Activated naive CD8-positive, alpha-beta T cell (primary cell): ENCODE measurements around the gene GALR2.
A peak's percentile ranks its signal among the peaks of the same experiment; 100 is the strongest.
"Not testable (repeated sequence)": the region's sequence is repeated elsewhere in the genome, so short reads cannot be mapped to it uniquely, and the experiment has no call there.

Experiments used
- H3K27ac Mint-ChIP-seq: one replicate; pipeline ENCODE4 v1.8.0; 2021; ENCODE audit warnings: mixed read lengths
- H3K27me3 Mint-ChIP-seq: one replicate; pipeline ENCODE4 v1.8.0; 2021; ENCODE audit warnings: mixed read lengths
- H3K36me3 Mint-ChIP-seq: one replicate; pipeline ENCODE4 v1.8.0; 2021; ENCODE audit warnings: mixed read lengths
- H3K4me1 Mint-ChIP-seq: one replicate; pipeline ENCODE4 v1.8.0; 2021; ENCODE audit warnings: low read depth, mixed read lengths
- H3K4me3 Mint-ChIP-seq: one replicate; pipeline ENCODE4 v1.8.0; 2021; ENCODE audit warnings: mild to moderate bottlenecking, mixed read lengths
- H3K9me3 Mint-ChIP-seq: one replicate; pipeline ENCODE4 v1.8.0; 2021; ENCODE audit warnings: low read depth, mixed read lengths

Gene GALR2, protein sequence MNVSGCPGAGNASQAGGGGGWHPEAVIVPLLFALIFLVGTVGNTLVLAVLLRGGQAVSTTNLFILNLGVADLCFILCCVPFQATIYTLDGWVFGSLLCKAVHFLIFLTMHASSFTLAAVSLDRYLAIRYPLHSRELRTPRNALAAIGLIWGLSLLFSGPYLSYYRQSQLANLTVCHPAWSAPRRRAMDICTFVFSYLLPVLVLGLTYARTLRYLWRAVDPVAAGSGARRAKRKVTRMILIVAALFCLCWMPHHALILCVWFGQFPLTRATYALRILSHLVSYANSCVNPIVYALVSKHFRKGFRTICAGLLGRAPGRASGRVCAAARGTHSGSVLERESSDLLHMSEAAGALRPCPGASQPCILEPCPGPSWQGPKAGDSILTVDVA

DNA sequence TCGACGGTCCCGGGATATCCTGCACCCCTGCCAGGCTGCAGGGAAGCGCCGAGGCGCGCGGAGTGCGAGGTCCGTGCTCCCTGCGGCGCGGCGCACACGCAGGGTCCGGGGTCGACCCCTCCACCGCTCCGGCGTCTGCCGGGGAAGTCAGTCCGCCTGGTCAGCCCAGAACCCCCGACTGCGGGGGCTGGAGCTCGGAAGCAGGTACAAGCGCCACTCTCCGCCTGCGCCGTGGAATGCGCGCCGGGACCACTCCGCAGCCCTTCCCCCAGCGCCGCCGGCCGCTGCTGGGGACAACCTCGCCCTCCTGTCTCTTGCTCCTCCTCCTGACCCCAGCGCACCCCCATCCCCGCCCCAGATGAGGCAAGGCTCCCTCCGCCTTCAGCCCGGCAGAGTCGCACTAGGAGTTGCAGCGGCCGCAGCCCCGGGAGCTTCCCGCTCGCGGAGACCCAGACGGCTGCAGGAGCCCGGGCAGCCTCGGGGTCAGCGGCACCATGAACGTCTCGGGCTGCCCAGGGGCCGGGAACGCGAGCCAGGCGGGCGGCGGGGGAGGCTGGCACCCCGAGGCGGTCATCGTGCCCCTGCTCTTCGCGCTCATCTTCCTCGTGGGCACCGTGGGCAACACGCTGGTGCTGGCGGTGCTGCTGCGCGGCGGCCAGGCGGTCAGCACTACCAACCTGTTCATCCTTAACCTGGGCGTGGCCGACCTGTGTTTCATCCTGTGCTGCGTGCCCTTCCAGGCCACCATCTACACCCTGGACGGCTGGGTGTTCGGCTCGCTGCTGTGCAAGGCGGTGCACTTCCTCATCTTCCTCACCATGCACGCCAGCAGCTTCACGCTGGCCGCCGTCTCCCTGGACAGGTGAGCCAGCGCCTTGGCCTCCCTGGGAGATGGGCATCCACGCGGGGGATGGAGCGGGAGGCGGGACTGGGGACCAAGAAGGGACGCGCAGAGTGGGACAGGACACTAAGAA, at the start of gene GALR2:
TSS of gene GALR2 (plus strand) at position 392 of the 974 bp plus-strand sequence. CDS start at position 495, 103 bp downstream.
- peak within 1 kb of the TSS; percentile 85 for H3K4me3 Mint-ChIP-seq
- peaks cover 64% of the 10 kb centered on the region for H3K4me1 Mint-ChIP-seq
- H3K9me3 Mint-ChIP-seq: no peaks in the 10 kb centered on the region
- peaks cover 11% of the 10 kb centered on the region for H3K27me3 Mint-ChIP-seq
- H3K27ac Mint-ChIP-seq: peak within 1 kb of the TSS; percentile 41
- peaks cover 2% of the 10 kb centered on the region for H3K36me3 Mint-ChIP-seq

DNA sequence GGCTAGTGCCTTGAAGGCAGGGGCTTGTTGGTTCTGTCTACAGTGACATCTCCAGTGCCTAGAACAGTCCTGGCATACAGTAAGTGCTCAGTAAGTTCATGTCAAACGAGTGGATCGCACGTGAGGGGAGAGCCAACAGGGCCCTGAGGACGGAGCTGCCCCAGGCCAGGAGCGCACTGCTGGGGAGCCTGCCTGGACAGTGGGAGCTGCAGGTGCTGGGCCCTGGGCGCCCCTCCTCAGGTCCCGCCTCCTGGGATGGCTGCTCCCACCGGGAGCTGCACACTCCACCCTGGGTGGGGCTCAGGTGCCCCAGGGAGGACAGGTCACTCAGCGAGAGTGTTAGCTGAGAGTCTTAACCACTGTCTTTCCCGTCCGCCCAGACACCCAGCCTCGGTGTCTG, 49.3 kb upstream of the GALR2 start:
- no peaks in the 10 kb centered on the region for H3K27me3 Mint-ChIP-seq
- H3K9me3 Mint-ChIP-seq: no peaks in the 10 kb centered on the region
- H3K4me1 Mint-ChIP-seq: peaks cover 32% of the 10 kb centered on the region
- no peak overlapping the region for H3K27ac Mint-ChIP-seq
- H3K4me3 Mint-ChIP-seq: no peak overlapping the region
- no peaks in the 10 kb centered on the region for H3K36me3 Mint-ChIP-seq

DNA sequence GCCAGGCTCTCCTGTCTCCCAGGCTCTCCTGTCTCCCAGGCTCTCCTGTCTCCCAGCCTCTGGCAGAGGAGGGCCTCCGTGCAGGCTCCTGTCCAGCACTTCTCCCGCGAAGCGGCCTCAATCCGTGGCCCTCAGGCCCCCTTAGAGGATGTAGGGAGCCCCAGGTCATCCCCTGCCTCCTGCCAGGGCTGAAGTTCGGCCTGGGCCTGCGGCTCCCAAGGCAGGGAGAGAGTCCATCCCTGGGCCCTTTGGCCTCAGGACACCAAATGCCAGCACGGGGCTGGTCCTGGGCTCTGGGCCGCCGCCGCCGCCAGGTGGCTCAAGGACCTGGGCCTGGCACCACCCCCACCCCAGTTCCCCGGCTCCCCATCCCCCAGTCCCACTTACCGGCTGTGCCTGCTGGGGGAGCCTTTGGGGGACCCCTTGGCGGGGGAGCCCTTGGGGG, 47.8 kb upstream of the GALR2 start:
- Mint-ChIP-seq H3K4me1 (peaks cover 36% of the 10 kb centered on the region), H3K27me3 (no peaks in the 10 kb centered on the region), H3K36me3 (no peaks in the 10 kb centered on the region), H3K9me3 (no peaks in the 10 kb centered on the region), H3K27ac (no peak overlapping the region), H3K4me3 (no peak overlapping the region)

DNA sequence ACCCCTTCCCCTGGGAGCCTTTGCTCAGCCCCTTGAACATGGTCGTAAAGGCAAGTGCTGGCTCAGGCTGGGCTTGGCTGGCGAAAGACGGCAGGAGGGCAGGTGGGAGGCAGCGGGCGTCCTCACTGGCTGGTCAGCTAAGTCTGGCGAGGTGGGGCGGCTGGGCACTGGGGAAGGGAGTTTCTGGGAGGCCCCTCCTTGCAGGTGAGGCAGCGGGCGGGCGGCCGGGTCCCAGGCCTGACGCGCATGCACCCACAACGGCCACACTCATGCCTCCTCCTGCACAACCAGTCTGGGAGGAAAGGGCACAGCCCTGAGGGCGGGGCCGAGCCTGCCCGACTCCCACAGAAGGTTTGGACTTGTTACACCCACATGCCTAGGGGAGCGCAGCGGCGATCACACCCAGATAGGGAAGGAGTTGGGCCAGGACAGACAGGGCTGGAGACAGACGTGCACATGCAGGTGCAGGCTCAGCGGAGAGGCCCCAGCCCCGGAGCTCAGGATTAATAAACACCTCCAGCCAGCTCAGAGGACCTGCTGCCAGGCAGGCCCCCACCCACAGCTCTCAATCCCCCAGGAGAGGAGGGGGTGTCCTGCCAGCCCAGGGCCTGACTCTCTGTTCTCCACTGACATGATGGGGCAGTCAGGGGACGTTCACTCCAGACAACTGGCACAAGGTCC, 47.3 kb upstream of the GALR2 start, which contains the start of gene EVPL:
TSS of gene EVPL (minus strand) at position 148 of the 681 bp plus-strand sequence. CDS start at position 40, 108 bp downstream.
- peaks cover 37% of the 10 kb centered on the region for H3K4me1 Mint-ChIP-seq
- H3K9me3 Mint-ChIP-seq: no peaks in the 10 kb centered on the region
- H3K27ac Mint-ChIP-seq: no peak within 1 kb of the TSS
- no peaks in the 10 kb centered on the region for H3K36me3 Mint-ChIP-seq
- H3K4me3 Mint-ChIP-seq: no peak within 1 kb of the TSS
- no peaks in the 10 kb centered on the region for H3K27me3 Mint-ChIP-seq

DNA sequence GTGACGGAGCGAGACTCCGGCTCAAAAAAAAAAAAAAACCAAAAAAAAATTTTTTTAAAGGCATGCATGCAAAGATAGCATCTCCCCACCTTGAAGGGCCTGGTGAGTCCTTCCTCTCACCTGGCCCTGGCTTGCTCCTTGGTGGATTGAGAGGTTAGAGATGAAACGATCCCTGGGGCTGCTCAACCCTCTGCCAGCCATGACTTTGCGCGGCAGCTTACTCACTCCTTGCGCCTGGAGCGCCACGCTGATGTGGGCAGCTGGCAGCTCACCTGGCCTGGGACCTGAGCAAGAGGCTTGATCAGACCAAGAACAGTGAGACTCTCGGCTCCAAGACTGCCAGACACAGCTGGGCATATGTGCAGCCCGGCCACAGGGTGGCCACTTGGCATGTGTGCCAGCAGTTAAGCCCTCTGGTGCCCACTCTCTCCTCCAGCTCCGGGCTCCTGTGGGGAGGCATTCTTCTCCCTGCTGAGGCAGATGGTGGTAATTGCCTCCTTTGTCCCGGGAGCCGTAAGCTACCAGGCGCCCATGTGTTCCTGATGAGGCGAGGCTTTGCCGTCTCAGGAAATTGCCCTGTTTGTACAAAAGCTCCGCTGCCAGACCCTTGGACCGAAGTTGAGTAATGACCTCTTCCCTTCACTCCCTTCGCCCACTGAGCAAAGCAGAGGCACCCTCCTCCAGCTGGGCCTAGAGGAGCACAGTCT, 42.4 kb upstream of the GALR2 start:
- H3K4me1 Mint-ChIP-seq: peaks cover 48% of the 10 kb centered on the region
- H3K9me3 Mint-ChIP-seq: no peaks in the 10 kb centered on the region
- no peaks in the 10 kb centered on the region for H3K36me3 Mint-ChIP-seq
- H3K27me3 Mint-ChIP-seq: no peaks in the 10 kb centered on the region
- H3K4me3 Mint-ChIP-seq: no peak overlapping the region
- H3K27ac Mint-ChIP-seq: no peak overlapping the region

DNA sequence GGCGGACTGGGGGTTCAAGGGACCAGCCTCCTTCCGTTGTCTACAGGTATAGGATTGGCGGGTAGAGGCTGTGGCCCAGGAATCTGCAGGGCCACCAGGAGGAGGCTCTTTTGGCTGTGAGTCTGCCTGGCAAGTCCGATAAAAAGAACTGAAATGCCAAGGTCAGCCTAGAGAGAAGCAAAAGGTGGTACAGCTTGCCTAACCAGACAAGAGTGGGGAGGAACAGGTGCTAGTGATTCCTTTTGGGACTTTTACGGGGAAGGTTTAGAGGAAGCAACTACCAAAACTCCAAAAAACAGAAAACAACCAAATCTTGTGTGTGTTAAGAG, 41.8 kb upstream of the GALR2 start:
- H3K4me3 Mint-ChIP-seq: no peak overlapping the region
- no peaks in the 10 kb centered on the region for H3K36me3 Mint-ChIP-seq
- peaks cover 49% of the 10 kb centered on the region for H3K4me1 Mint-ChIP-seq
- no peak overlapping the region for H3K27ac Mint-ChIP-seq
- no peaks in the 10 kb centered on the region for H3K9me3 Mint-ChIP-seq
- no peaks in the 10 kb centered on the region for H3K27me3 Mint-ChIP-seq

DNA sequence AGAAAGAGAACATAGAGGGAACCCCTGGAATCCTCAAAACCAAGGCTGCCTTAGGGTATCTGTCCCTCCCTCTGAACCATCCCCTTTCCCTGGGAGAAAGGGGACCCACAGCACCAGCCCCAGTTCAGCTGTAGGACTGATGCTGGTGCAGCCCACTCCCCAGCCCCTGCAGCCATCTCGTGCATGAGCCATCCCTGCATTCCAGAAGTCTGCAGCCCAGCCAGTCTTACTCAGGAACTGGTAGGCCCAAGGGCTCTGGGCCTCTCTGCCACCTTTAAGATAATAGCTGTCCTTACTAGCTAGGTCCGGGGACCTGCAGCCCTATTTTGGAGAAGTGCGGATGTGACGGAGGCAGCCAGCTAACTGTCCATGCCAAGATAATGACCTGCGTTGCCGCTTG, 41.4 kb upstream of the GALR2 start:
- no peaks in the 10 kb centered on the region for H3K9me3 Mint-ChIP-seq
- no peak overlapping the region for H3K4me3 Mint-ChIP-seq
- H3K4me1 Mint-ChIP-seq: peaks cover 49% of the 10 kb centered on the region
- no peak overlapping the region for H3K27ac Mint-ChIP-seq
- no peaks in the 10 kb centered on the region for H3K36me3 Mint-ChIP-seq
- H3K27me3 Mint-ChIP-seq: no peaks in the 10 kb centered on the region

DNA sequence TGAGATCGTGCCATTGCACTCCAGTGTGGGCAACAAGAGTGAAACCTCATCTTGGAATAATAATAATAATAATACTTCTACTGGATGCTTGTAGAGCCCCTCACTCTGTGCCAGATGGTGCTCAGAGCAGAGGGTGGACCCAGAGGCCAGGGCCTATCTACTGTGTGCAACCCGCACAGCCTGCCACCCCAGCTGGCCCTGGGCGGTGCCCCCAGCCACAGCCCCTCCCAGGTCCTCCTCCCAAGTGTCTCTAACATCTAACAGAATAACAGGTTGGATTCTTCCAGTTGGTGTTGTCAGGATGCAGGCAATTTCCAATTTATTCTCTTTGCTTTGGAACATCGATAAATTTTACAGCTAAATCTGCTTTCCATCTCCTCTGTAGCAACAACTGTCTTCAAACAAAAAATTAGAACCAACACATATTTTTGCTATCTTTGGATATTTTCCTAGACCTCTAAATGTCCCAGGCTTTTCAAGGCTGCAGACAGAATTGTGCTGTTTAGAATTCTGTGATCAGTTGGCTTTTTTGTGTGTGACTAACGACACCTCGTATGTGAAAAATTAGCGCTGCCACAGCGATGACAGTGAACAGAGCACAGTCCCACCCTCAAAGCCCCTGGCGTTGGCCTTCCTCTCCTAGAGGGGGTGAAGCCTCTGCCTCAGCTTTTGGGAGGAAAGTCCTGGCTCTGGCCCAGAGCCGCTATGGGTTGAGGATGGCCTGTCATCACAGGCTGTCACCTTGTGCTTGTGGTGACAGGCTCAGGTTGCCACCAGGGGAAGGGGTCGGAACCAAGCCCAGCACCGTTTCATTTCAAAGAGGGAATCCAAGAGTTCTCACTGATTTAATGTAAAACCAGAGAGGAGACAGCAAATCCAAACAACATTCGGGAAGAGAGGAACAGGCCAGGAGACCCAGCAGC, 39.9 kb upstream of the GALR2 start:
- Mint-ChIP-seq H3K4me3 (no peak overlapping the region), H3K27me3 (no peaks in the 10 kb centered on the region), H3K9me3 (no peaks in the 10 kb centered on the region), H3K36me3 (no peaks in the 10 kb centered on the region), H3K27ac (no peak overlapping the region), H3K4me1 (peaks cover 39% of the 10 kb centered on the region)

DNA sequence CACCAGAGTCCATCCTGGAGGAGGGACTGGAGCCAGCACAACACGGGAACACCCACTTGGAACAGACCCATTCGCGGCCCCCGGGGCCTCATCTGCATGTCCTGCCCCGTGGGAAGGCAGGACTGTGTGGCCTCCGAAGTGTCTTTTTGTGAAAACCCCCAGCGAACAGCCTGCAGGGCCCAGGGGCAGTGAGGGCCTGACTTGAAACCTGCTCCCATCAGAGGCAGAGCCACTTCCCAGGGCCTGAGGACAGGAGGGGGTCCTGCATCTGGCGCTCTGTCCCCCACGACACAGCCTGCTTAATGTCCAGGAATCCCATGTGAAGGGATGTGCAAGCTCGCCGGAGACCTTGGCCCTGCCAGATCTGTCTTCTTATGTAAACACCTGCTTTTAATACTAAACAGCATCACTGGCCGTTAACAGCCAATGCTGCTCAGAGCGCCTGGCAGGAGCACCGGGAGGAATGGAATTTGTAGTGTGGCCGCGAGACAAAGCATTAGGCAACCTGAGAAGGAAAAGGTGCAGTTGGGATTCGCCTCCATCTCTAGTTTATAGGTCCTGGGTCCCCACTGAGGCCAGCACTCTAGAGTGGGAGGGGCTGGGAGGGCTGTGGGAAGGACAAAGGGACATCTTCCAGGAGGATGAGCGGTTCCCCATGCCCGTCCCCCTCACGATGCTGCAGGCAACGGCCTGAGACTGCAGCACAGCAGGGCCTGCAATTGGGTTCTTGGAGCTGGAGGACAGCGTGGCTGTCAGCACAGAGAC, 37.9 kb upstream of the GALR2 start:
- Mint-ChIP-seq H3K9me3 (no peaks in the 10 kb centered on the region), H3K27ac (no peak overlapping the region), H3K27me3 (no peaks in the 10 kb centered on the region), H3K4me3 (no peak overlapping the region), H3K36me3 (no peaks in the 10 kb centered on the region), H3K4me1 (peaks cover 31% of the 10 kb centered on the region)

DNA sequence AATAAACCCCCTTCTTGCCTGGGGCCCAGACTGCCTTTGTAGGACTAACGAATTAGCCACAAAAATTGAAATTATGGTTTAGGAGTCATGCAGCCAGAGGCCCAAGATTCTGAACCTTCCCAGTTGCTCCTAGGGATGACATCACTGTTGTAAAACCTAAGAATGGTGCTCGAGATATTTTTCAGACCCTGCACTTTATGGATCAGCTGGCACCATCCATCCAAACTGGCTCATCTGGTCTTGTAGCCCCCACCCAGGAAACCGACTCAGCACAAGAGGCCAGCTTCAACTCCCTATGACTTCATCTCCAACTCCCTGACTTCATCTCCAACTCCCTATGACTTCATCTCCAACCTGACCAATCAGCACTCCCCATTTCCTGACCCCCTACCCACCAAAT, 36.5 kb upstream of the GALR2 start:
- Mint-ChIP-seq H3K27me3 (no peaks in the 10 kb centered on the region), H3K36me3 (no peaks in the 10 kb centered on the region), H3K4me1 (peaks cover 28% of the 10 kb centered on the region), H3K4me3 (no peak overlapping the region), H3K9me3 (no peaks in the 10 kb centered on the region), H3K27ac (peak overlapping the region; percentile 46)

DNA sequence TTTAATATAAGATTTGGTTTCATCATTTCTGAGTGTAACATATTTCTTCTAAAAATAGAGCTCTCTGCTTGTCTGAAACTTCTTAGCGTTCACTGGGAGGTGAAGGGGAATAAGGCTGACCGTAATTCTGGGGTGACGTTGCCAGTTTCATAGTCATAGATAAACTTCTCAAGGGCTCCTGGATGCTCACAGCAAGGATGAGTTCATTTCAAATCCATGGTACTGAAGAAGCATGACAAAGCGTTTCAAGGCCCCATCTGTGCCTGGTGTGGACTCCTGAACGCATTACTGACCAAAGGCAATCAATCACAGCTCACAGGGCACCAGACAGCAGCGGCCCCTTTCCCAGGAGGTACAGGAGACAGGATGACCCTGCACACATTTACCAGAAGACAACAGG, 35.5 kb upstream of the GALR2 start:
- Mint-ChIP-seq H3K9me3 (no peaks in the 10 kb centered on the region), H3K36me3 (no peaks in the 10 kb centered on the region), H3K27me3 (no peaks in the 10 kb centered on the region), H3K27ac (peak overlapping the region; percentile 64), H3K4me3 (no peak overlapping the region), H3K4me1 (peaks cover 24% of the 10 kb centered on the region)

DNA sequence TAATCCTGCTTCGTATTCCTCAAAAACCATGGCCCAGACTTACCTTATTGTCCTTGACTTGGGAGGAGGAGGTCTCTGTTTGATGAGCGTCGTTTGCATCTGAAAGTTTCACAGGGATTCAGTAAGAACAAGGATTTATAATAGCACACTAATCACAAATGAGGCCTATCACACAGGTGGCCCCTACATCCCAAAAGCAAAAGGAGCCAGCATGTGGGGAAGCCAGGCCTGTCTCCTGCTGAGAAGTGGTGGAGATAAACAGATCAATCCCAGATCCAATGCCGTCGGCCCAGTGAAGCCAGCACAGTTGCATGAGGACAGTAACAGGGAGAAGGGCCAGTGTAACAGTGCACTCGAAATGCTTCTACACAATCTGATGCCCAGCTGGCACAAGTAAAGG, 34.2 kb upstream of the GALR2 start:
- no peaks in the 10 kb centered on the region for H3K27me3 Mint-ChIP-seq
- peaks cover under 1% of the 10 kb centered on the region for H3K36me3 Mint-ChIP-seq
- peaks cover 19% of the 10 kb centered on the region for H3K4me1 Mint-ChIP-seq
- H3K4me3 Mint-ChIP-seq: no peak overlapping the region
- H3K27ac Mint-ChIP-seq: peak overlapping the region; percentile 41
- H3K9me3 Mint-ChIP-seq: no peaks in the 10 kb centered on the region

DNA sequence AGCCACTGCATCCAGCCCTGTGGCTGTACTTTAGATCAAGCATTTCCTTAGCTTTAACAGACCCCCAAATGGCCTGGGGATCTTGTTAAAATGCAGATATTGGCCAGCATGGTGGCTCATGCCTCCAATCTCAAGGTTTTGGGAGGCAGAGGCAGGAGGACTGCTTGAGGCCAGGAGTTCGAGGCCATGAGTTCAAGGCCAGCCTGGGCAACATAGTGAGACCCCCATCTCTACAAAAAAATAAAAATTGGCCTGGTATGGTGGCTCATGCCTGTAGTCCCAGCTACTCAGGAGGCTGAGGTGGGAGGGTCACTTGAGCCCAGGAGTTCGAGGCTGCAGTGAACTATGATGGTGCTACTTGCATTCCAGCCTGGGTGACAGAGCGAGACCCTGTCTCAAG, 31.7 kb upstream of the GALR2 start:
- not testable (repeated sequence) for H3K9me3 Mint-ChIP-seq, H3K4me3 Mint-ChIP-seq, H3K27ac Mint-ChIP-seq, H3K36me3 Mint-ChIP-seq, H3K4me1 Mint-ChIP-seq, H3K27me3 Mint-ChIP-seq
